Hematopoietic multipotent progenitor cell (in vitro differentiated cells): ENCODE measurements around the gene THAP8. TPM values are rescaled to one million over a fixed set of nuclear protein-coding genes. Genes with fewer than 3 reads are reported as not detected.

ENCODE experiments used
- DNase-seq, 3 donors: peaks; one replicate each; pipeline ENCODE4 v3.0.0-alpha.2; 2011 to 2015; ENCODE audit warnings: low read depth in 2 of 3, low spot score in 2 of 3
- total RNA-seq: library from RNA; depleted of rRNA; stranded (reverse); fragments of >200 nt; gene quantifications from one replicate; pipeline ENCODE4 v1.2.3, GENCODE V29; 2012

THAP8 gene
- total RNA-seq, result 8.3 TPM

- DNase-seq, result peak; percentile 97 to 100 (median 100)
These were observed at the start of gene THAP8 for GRCh38 chr19:36054119-36054732. THAP8 (minus strand) TSS chr19:36054285; CDS start chr19:36054217, 68 bp downstream.

DNA sequence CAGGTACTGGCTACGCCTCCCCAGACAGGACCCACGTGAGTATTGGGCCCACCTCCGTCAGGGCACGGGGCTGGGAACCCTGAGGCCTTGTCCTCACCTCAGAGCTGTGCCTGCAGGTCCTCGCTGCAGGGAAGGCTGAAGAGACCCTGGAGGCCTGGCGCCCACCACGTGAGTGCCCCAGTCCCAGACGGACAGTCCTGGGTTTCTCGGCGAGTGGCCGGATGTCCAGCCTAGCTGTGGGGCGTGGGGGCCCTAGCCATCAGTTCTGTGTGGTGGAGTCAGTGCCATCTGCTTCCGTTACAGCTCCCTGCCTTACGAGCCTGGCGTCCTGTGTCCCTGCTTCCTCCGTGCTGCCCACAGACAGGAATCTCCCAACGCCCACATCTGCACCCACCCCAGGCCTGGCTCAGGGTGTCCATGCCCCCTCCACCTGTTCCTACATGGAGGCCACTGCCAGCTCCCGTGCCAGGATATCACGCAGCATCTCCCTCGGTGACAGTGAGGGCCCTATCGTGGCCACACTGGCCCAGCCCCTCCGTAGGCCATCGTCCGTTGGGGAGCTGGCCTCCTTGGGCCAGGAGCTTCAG lies 49.0 kb upstream of the THAP8 start:
- no peak for DNase-seq

- no peak for DNase-seq
These were observed 47.7 kb upstream of the THAP8 start for GRCh38 chr19:36101550-36102327.

- peak in 1 of 3 donors; percentile 13 for DNase-seq
These were observed 46.4 kb upstream of the THAP8 start for GRCh38 chr19:36100476-36100875.

- DNase-seq, result no peak
These were observed 45.2 kb upstream of the THAP8 start for GRCh38 chr19:36099166-36099785.

DNA sequence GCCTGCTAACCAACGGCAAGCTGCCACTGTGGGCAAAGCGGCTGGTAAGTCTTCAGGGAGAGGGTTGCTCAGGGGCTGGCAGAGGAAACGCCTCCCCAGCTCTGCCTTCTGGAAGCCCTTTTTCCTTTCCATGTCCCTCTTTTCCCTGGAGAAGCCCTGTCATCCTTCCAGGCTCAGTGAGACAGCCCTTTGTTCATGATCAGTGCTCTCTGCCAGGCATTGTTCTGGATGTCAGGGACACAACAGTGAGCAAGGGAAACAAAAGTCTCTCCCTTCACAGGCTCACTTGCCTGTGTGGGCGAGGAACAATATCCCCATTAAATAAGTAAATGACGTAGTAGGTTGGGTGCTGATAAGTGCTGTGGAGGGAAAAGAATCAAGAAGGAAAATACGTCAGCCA lies 43.0 kb upstream of the THAP8 start:
- DNase-seq, result no peak

GRCh38 chr19:36093687-36094086 lies 39.6 kb upstream of the THAP8 start:
- no peak for DNase-seq

- no peak for DNase-seq
These were observed 39.1 kb upstream of the THAP8 start for GRCh38 chr19:36093146-36093662.

DNA sequence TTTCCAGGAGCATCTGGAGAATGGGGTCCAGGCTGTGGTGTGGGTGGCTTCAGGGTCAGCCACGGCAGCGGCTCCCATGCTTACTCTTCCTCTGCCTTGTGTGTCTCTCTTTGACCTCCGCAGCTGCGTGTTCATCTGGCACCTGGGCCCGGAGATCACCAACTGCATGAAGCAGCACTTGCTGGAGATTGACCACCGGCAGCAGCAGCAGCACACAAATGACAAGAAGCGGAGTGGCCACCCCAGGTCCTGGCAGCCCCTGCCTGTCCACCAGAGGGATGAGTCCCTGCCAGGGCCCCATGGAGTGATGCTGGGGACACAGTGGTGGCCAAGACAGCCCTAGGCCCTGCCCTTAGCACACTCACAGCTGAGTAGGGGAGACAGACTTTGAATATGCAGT lies 38.5 kb upstream of the THAP8 start:
- DNase-seq, result no peak

- DNase-seq, result no peak
These were observed 37.0 kb upstream of the THAP8 start for GRCh38 chr19:36090910-36091695.

DNA sequence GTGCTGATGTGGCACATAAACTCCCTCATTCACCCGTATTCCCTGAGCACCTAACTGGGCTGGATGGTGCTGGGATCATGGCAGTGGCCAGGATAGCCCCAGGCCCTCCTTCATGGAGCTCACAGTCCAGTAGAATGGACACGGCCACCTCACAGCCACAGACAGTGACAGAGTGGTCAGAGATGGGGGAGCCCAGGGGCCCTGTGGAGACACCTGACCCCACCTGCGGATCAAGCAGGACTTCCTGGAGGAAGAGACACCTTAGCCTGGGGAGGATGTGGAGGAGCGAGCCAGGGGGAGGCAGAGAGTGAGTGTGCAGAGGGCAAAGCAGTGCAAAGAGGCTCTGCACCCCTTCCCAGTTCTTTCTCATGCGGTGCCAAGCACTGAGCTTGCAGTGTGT lies 35.8 kb upstream of the THAP8 start:
- DNase-seq, result no peak

GRCh38 chr19:36086326-36086725 lies 32.2 kb upstream of the THAP8 start:
- DNase-seq, result no peak

DNA sequence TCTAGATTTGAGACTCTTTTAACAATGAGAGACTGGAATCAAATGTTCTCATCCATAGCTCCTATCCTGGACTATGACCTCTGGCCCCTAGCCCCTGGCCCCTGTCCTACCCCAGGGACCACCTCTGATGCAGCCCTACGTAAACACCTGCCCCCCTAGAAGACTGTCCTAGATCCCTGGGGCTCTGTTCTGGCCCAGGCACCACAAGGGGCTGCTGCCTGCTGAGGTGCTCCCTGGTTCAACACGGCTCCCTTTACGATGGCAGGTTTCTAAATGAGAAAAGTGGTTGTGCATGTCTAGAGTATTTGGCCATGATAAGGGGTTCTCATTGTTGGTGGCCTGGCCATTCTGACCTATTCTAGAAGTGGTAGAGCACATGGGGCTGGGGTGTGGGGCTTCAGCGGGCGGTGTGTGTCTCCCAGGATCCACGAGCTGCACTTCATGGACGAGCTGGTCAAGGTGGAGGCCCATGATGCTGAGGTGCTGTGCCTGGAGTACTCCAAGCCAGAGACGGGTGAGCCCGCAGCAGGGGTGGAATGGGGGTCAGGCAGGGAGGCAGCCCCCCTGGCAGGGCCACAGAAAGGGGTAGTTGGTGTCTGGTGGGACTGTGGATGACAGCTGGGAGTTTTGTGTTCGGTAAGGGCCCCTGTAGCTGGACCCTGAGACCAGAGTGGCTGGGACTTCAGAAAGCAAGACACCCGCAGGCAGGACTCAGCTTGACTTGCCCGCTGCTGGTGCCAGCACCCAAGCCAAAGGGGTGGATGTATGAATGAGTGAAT lies 30.3 kb upstream of the THAP8 start:
- no peak for DNase-seq

- no peak for DNase-seq
These were observed 28.8 kb upstream of the THAP8 start for GRCh38 chr19:36082916-36083315.

DNA sequence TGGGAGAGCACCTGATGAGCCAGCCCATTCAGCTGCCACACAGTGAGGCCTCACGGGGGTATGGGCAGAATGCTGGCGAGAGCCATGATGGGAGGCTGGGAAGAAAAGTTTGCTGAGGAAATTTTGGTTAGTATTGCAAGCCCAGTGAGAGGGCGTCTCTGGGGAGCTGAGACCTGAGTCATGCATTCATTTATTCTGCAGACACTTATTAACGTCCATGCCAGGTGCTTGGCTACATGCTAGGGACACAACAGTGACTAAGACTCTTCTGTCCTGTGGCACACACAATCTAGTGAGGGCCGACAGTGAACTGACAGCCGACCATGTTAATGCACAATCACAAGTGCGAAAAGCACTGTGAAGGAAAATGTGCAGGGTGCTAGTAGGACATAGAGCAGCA lies 27.8 kb upstream of the THAP8 start:
- DNase-seq, result no peak

DNA sequence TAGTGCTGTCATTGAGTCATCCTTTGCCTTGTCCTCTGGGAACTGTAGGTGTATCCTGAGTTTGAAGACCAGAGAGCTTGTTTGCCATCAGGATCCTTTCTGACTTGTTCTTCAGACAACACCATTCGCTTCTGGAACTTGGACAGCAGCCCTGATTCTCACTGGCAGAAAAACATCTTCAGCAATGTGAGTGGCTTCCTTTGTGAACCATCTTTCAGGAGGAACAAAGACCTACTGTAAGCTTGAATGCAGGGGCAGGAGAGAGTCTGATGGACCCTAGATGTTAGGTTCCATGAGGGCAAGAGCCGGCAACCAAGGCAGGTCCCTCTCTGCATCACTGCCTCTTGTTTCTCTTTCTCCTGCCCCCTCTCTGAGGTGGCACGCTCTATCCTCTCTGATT lies 27.3 kb upstream of the THAP8 start:
- no peak for DNase-seq

DNA sequence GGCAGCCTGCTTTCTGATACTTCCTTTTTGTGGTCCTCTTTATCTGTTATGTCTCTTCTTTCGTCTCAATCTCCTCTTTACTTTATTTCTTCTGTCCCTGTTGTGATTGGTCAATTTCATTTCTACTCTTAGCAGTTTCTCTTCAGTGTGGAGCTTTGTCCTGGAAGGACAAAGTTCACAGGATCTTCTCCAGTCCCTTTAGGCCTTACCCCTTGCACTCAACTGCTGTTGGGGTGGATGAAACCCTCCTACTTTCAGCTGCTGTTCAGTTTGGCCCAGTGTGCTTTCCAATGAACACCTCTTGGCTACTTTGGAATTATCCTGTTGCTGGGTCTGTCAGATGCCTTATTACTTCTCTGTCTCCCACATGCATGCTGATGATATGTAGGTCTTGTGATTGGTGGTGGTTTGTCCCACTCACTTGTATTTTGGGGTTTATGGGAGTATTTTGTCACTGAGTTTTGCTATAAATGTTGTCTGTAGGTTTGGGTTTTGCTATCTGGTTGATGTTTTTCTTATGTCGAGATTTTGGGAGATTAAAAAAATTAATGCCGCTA lies 25.4 kb upstream of the THAP8 start:
- DNase-seq, result no peak

- no peak for DNase-seq
These were observed 19.2 kb upstream of the THAP8 start for GRCh38 chr19:36073121-36073876.

DNA sequence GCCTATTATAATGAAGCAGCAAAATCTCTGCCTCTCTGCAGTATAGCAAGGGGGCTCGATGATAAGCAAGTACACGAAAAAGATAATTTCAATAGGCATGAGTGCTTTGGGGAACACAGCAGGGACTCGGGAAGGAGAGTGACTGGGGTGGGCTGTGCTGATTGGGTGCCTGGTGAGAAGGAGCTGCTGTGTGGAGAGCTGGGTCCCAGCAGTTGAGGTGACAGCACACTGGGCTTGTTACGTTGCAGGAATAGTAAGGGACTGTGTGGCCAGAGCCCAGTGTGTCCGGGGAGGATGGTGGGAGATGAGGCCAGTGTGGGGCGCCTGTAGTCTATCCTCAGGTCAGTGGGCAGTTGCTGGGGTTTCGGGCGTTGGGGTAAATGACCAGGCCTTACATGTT lies 18.0 kb upstream of the THAP8 start:
- DNase-seq, result no peak
